SK-N-SH (cell line): Measurements from ENCODE around the gene TIE1.

ENCODE experiments used
- NFIC ChIP-seq: IDR thresholded peaks from 2 replicates; pipeline ENCODE4 v1.4.0; 2012; ENCODE audit warnings: borderline replicate concordance
- POLR2AphosphoS5 ChIP-seq: IDR thresholded peaks from 2 replicates; pipeline ENCODE4 v1.6.1; 2012; ENCODE audit warnings: low read depth, low read length
- SIN3A ChIP-seq: IDR thresholded peaks from 2 replicates; pipeline ENCODE4 v1.6.1; 2012; ENCODE audit warnings: low read depth, mild to moderate bottlenecking, low read length, moderate library complexity, borderline replicate concordance
- TF ChIP-seq, protein P1 (sequence below): IDR thresholded peaks from 2 replicates; pipeline ENCODE4 v1.4.0; 2012; ENCODE audit warnings: low read depth, borderline replicate concordance
- TF ChIP-seq, protein P2 (sequence below): fragments of 200-600 bp; sonication (generic); IDR thresholded peaks from 2 replicates; pipeline ENCODE4 v1.6.1; 2017; ENCODE audit warnings: antibody characterized with exemption, mild to moderate bottlenecking, moderate library complexity
- TF ChIP-seq, protein P3 (sequence below): fragments of 150-350 bp; IDR thresholded peaks from 2 replicates; pipeline ENCODE4 v1.6.1; 2016; ENCODE audit warnings: mild to moderate bottlenecking, low read depth, low read length

DNA sequence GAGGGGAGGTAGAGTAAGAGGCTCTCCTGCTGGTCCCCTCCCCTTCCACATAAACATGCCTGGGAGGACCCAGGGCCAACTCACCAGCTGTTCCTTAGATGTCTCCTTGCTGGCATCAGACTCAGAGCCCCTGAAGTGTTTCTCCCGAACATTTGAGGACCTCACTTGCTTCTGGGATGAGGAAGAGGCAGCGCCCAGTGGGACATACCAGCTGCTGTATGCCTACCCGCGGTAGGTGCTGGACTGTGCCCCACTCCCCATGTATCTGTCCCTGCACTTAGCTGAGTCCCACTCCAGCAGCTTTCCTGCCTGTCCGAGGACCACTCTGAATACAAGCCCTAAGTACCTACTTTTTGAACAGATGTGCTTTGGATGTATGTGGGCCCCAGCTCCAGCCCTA is 37.2 kb downstream of the TIE1 start:
- TF ChIP-seq, protein P1, sequence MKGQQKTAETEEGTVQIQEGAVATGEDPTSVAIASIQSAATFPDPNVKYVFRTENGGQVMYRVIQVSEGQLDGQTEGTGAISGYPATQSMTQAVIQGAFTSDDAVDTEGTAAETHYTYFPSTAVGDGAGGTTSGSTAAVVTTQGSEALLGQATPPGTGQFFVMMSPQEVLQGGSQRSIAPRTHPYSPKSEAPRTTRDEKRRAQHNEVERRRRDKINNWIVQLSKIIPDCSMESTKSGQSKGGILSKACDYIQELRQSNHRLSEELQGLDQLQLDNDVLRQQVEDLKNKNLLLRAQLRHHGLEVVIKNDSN = no peak
- no peak for TF ChIP-seq SIN3A
- TF ChIP-seq, protein P2, sequence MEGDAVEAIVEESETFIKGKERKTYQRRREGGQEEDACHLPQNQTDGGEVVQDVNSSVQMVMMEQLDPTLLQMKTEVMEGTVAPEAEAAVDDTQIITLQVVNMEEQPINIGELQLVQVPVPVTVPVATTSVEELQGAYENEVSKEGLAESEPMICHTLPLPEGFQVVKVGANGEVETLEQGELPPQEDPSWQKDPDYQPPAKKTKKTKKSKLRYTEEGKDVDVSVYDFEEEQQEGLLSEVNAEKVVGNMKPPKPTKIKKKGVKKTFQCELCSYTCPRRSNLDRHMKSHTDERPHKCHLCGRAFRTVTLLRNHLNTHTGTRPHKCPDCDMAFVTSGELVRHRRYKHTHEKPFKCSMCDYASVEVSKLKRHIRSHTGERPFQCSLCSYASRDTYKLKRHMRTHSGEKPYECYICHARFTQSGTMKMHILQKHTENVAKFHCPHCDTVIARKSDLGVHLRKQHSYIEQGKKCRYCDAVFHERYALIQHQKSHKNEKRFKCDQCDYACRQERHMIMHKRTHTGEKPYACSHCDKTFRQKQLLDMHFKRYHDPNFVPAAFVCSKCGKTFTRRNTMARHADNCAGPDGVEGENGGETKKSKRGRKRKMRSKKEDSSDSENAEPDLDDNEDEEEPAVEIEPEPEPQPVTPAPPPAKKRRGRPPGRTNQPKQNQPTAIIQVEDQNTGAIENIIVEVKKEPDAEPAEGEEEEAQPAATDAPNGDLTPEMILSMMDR = no peak
- TF ChIP-seq, protein P3, sequence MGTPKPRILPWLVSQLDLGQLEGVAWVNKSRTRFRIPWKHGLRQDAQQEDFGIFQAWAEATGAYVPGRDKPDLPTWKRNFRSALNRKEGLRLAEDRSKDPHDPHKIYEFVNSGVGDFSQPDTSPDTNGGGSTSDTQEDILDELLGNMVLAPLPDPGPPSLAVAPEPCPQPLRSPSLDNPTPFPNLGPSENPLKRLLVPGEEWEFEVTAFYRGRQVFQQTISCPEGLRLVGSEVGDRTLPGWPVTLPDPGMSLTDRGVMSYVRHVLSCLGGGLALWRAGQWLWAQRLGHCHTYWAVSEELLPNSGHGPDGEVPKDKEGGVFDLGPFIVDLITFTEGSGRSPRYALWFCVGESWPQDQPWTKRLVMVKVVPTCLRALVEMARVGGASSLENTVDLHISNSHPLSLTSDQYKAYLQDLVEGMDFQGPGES = no peak
- TF ChIP-seq POLR2AphosphoS5 = no peak
- no peak for TF ChIP-seq NFIC
